ENCODE measurements around the gene CCDC60.

CCDC60 gene

GRCh38 chr12:119501052-119501451 is 166.5 kb downstream of the CCDC60 start:
- no peak for FAIRE-seq
- DNase-seq (ENCODE audit: low spot score): no peak

GRCh38 chr12:119505001-119505400 is 170.5 kb downstream of the CCDC60 start:
- DNase-seq (ENCODE audit: low spot score) (peak; percentile 11), FAIRE-seq (no peak)

GRCh38 chr12:119512772-119513497 is 178.4 kb downstream of the CCDC60 start:
- no peak for DNase-seq (ENCODE audit: low spot score)
- FAIRE-seq: no peak

GRCh38 chr12:119528241-119528640 is 193.7 kb downstream of the CCDC60 start:
- DNase-seq (ENCODE audit: low spot score) (no peak), FAIRE-seq (no peak)

GRCh38 chr12:119540476-119540875 is 205.9 kb downstream of the CCDC60 start:
- DNase-seq (ENCODE audit: low spot score) (no peak), FAIRE-seq (no peak)

GRCh38 chr12:119544765-119545625 is 210.5 kb downstream of the CCDC60 start:
- DNase-seq (ENCODE audit: low spot score): peak; percentile 16
- no peak for FAIRE-seq

- FAIRE-seq (no peak), DNase-seq (ENCODE audit: low spot score) (no peak)
These were observed 211.8 kb downstream of the CCDC60 start for GRCh38 chr12:119546340-119546739.

- FAIRE-seq (no peak), DNase-seq (ENCODE audit: low spot score) (no peak)
These were observed 212.5 kb downstream of the CCDC60 start for GRCh38 chr12:119547001-119547400.

GRCh38 chr12:119556854-119557253 is 222.3 kb downstream of the CCDC60 start:
- FAIRE-seq: no peak
- no peak for DNase-seq (ENCODE audit: low spot score)

- FAIRE-seq: no peak
These were observed 230.9 kb downstream of the CCDC60 start for GRCh38 chr12:119565404-119565803.

GRCh38 chr12:119570771-119571170 is 236.2 kb downstream of the CCDC60 start:
- DNase-seq (ENCODE audit: low spot score) (no peak), FAIRE-seq (no peak)

More at GRCh38 chr12:119565404-119565803, 230.9 kb downstream of the CCDC60 start:
- DNase-seq (ENCODE audit: low spot score): no peak

GRCh38 chr12:119573086-119573485 is 238.6 kb downstream of the CCDC60 start:
- DNase-seq (ENCODE audit: low spot score) (no peak), FAIRE-seq (no peak)

GRCh38 chr12:119574255-119574654 is 239.7 kb downstream of the CCDC60 start:
- no peak for DNase-seq (ENCODE audit: low spot score)
- FAIRE-seq: no peak

GRCh38 chr12:119576118-119576810 is 241.7 kb downstream of the CCDC60 start:
- DNase-seq (ENCODE audit: low spot score): no peak
- no peak for FAIRE-seq

GRCh38 chr12:119576915-119577314 is 242.4 kb downstream of the CCDC60 start:
- DNase-seq (ENCODE audit: low spot score) (no peak), FAIRE-seq (no peak)

GRCh38 chr12:119578112-119578511 is 243.6 kb downstream of the CCDC60 start:
- no peak for FAIRE-seq
- DNase-seq (ENCODE audit: low spot score): no peak

- FAIRE-seq: no peak
- DNase-seq (ENCODE audit: low spot score): no peak
These were observed 254.6 kb downstream of the CCDC60 start for GRCh38 chr12:119589097-119589496.

- DNase-seq (ENCODE audit: low spot score) (no peak), FAIRE-seq (no peak)
These were observed 255.1 kb downstream of the CCDC60 start for GRCh38 chr12:119589634-119590033.
